HepG2 (cell line): Measurements from ENCODE around the gene WEE1. TPM values are rescaled to one million over a fixed set of nuclear protein-coding genes. Genes with fewer than 3 reads are reported as not detected.

Experiments
- AKAP8 ChIP-seq: sonication (generic); formaldehyde crosslinking; IDR thresholded peaks from 2 replicates; pipeline ENCODE4 v1.5.1; 2020; ENCODE audit warnings: mild to moderate bottlenecking, missing genetic modification reagents
- EEA1 ChIP-seq: sonication (generic); formaldehyde crosslinking; IDR thresholded peaks from 2 replicates; pipeline ENCODE4 v1.5.1; 2020; ENCODE audit warnings: mild to moderate bottlenecking, missing genetic modification reagents, borderline replicate concordance
- FOXP1 ChIP-seq, 2 experiments: fragments of 450-650 bp in 1 of 2; IDR thresholded peaks; 2 replicates each; pipeline ENCODE4 v1.6.1; 2017 to 2018; ENCODE audit warnings: antibody characterized with exemption in 1 of 2
- JUNB ChIP-seq: sonication (generic); formaldehyde crosslinking; IDR thresholded peaks from 2 replicates; pipeline ENCODE4 v1.8.0; 2022; ENCODE audit warnings: missing genetic modification reagents, mild to moderate bottlenecking, borderline replicate concordance
- MAZ ChIP-seq, 2 experiments: sonication (generic) in 1 of 2; formaldehyde crosslinking in 1 of 2; IDR thresholded peaks; 2 replicates each; pipeline versions ENCODE4 v1.5.0 to v1.6.1; 2012 to 2020; ENCODE audit warnings: low read depth in 2 of 2, mild to moderate bottlenecking in 2 of 2, borderline replicate concordance in 1 of 2, improper control_type of control experiment in 1 of 2, low read length in 1 of 2, missing genetic modification reagents in 1 of 2, moderate library complexity in 1 of 2
- ZMYM2 ChIP-seq: sonication (generic); formaldehyde crosslinking; IDR thresholded peaks from 2 replicates; pipeline ENCODE4 v1.8.0; 2022; ENCODE audit warnings: mild to moderate bottlenecking, missing genetic modification reagents
- ZNF3 ChIP-seq: IDR thresholded peaks from 2 replicates; pipeline ENCODE4 v1.7.0; 2017; ENCODE audit warnings: inconsistent platforms
- ZNF30 ChIP-seq: sonication (generic); formaldehyde crosslinking; IDR thresholded peaks from 2 replicates; pipeline ENCODE4 v1.5.0; 2020; ENCODE audit warnings: mild to moderate bottlenecking, missing genetic modification reagents
- ZNF460 ChIP-seq: sonication (generic); formaldehyde crosslinking; IDR thresholded peaks from 2 replicates; pipeline ENCODE4 v1.5.1; 2020; ENCODE audit warnings: missing genetic modification reagents, mild to moderate bottlenecking, borderline replicate concordance
- ZSCAN22 ChIP-seq: sonication (generic); formaldehyde crosslinking; IDR thresholded peaks from 2 replicates; pipeline ENCODE4 v1.4.0; 2020; ENCODE audit warnings: mild to moderate bottlenecking, missing genetic modification reagents
- polyA plus RNA-seq, 8 experiments: library from polyadenylated mRNA; depleted of rRNA in 3 of 8; stranded (reverse) in 7 of 8; unstranded in 1 of 8; fragments of >200 nt; fragmentation: Illumina TruSeq in 4 of 8; extraction: Trizol in 4 of 8; gene quantifications; 2 replicates each; pipeline versions ENCODE4 v1.2.1 to v1.2.3, GENCODE V29; 2011 to 2016; ENCODE audit warnings: low read depth in 4 of 8, missing spikeins in 1 of 8, mixed read lengths in 1 of 8; ENCODE audit not compliant: insufficient read depth in 1 of 8
- total RNA-seq, 5 experiments: library from RNA; depleted of rRNA; stranded (reverse); fragments of >200 nt; fragmentation: Illumina TruSeq; extraction: Trizol; gene quantifications; 2 replicates each; pipeline ENCODE4 v1.2.3, GENCODE V29; 2016; ENCODE audit warnings: low read depth in 1 of 5
- TF ChIP-seq, protein P1 (sequence below): IDR thresholded peaks from 2 replicates; pipeline ENCODE4 v1.6.1; 2016; ENCODE audit warnings: low read depth, control low read depth
- TF ChIP-seq, protein P2 (sequence below): sonication (generic); formaldehyde crosslinking; IDR thresholded peaks from 2 replicates; pipeline ENCODE4 v1.4.0; 2020; ENCODE audit warnings: mild to moderate bottlenecking, missing genetic modification reagents
- TF ChIP-seq, protein P3 (sequence below): sonication (generic); formaldehyde crosslinking; IDR thresholded peaks from 2 replicates; pipeline ENCODE4 v1.9.0; 2021; ENCODE audit warnings: missing genetic modification reagents, mild to moderate bottlenecking, borderline replicate concordance
- TF ChIP-seq, protein P4 (sequence below): sonication (generic); formaldehyde crosslinking; IDR thresholded peaks from 2 replicates; pipeline ENCODE4 v1.4.0; 2020; ENCODE audit warnings: missing genetic modification reagents, borderline replicate concordance

Gene WEE1
- total and polyA plus RNA-seq, 2 of the 13 experiments (the other 11 are each of a cell fraction or from before 2014, with no cell fraction given), result 31.4 to 63.7 TPM

DNA sequence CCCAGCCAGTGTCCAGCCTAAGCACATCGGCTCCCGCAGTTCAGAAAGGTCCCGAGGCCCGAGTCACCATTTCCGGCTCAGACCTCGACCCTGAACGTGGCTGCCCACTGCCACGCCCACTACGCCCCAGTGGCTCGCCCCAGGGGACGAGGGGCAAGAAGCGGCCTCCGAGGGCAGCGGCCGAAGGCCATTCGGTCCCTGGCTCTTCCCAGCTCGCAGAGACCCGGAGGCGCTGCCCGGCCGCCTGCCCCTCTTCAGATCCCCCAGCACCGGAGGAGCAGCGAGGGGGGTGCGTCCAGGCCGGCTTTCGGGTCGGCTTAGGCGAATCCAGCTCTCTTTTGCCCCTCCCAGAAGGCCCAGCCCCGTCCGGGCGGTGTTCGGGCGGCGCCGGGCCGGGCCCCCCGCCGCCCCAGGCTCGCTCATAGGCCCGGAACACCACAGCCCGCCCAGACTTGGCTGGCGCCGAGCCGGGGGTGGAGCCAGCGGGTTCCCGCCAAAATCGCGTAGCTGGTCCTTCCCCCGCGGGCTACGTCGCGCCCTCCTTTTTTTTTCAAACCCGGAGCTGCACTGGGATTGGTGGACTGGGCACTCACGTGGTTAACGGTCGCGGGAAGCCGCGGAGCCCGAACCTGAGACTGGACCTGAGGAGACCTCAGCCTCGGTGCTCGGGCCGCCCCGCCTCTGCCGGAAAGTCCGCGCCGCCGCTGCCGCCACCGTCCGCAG, at the start of gene WEE1 (continued):
- TF ChIP-seq, protein P1, sequence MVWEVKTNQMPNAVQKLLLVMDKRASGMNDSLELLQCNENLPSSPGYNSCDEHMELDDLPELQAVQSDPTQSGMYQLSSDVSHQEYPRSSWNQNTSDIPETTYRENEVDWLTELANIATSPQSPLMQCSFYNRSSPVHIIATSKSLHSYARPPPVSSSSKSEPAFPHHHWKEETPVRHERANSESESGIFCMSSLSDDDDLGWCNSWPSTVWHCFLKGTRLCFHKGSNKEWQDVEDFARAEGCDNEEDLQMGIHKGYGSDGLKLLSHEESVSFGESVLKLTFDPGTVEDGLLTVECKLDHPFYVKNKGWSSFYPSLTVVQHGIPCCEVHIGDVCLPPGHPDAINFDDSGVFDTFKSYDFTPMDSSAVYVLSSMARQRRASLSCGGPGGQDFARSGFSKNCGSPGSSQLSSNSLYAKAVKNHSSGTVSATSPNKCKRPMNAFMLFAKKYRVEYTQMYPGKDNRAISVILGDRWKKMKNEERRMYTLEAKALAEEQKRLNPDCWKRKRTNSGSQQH (CRISPR knock-in tag), result no peak
- TF ChIP-seq EEA1 (CRISPR knock-in tag) (peak; percentile 55; the same call in 1 of the 2 replicates), MAZ (IDR thresholded peaks at IDR 0.05; ENCODE audit: borderline replicate concordance, low read depth, low read length) (peak; percentile 91), MAZ (CRISPR knock-in tag; IDR thresholded peaks at IDR 0.05; ENCODE audit: low read depth) (peak; percentile 26; the same call in 1 of the 2 replicates), AKAP8 (peak; percentile 25; the same call in 1 of the 2 replicates), ZMYM2 (peak; percentile 85), FOXP1 (IDR thresholded peaks at IDR 0.05) (no peak), FOXP1 (CRISPR knock-in tag; IDR thresholded peaks at IDR 0.05) (0 out of 2 replicates have a peak, but pooled peaks have one; percentile 23), ZNF3 (peak; percentile 46; the same call in 1 of the 2 replicates), JUNB (CRISPR knock-in tag) (0 out of 2 replicates have a peak, but pooled peaks have one; percentile 12), ZNF30 (no peak), ZNF460 (CRISPR knock-in tag) (peak; percentile 68; the same call in 1 of the 2 replicates), ZSCAN22 (CRISPR knock-in tag) (peak; percentile 45; the same call in 1 of the 2 replicates)
- TF ChIP-seq, protein P2, sequence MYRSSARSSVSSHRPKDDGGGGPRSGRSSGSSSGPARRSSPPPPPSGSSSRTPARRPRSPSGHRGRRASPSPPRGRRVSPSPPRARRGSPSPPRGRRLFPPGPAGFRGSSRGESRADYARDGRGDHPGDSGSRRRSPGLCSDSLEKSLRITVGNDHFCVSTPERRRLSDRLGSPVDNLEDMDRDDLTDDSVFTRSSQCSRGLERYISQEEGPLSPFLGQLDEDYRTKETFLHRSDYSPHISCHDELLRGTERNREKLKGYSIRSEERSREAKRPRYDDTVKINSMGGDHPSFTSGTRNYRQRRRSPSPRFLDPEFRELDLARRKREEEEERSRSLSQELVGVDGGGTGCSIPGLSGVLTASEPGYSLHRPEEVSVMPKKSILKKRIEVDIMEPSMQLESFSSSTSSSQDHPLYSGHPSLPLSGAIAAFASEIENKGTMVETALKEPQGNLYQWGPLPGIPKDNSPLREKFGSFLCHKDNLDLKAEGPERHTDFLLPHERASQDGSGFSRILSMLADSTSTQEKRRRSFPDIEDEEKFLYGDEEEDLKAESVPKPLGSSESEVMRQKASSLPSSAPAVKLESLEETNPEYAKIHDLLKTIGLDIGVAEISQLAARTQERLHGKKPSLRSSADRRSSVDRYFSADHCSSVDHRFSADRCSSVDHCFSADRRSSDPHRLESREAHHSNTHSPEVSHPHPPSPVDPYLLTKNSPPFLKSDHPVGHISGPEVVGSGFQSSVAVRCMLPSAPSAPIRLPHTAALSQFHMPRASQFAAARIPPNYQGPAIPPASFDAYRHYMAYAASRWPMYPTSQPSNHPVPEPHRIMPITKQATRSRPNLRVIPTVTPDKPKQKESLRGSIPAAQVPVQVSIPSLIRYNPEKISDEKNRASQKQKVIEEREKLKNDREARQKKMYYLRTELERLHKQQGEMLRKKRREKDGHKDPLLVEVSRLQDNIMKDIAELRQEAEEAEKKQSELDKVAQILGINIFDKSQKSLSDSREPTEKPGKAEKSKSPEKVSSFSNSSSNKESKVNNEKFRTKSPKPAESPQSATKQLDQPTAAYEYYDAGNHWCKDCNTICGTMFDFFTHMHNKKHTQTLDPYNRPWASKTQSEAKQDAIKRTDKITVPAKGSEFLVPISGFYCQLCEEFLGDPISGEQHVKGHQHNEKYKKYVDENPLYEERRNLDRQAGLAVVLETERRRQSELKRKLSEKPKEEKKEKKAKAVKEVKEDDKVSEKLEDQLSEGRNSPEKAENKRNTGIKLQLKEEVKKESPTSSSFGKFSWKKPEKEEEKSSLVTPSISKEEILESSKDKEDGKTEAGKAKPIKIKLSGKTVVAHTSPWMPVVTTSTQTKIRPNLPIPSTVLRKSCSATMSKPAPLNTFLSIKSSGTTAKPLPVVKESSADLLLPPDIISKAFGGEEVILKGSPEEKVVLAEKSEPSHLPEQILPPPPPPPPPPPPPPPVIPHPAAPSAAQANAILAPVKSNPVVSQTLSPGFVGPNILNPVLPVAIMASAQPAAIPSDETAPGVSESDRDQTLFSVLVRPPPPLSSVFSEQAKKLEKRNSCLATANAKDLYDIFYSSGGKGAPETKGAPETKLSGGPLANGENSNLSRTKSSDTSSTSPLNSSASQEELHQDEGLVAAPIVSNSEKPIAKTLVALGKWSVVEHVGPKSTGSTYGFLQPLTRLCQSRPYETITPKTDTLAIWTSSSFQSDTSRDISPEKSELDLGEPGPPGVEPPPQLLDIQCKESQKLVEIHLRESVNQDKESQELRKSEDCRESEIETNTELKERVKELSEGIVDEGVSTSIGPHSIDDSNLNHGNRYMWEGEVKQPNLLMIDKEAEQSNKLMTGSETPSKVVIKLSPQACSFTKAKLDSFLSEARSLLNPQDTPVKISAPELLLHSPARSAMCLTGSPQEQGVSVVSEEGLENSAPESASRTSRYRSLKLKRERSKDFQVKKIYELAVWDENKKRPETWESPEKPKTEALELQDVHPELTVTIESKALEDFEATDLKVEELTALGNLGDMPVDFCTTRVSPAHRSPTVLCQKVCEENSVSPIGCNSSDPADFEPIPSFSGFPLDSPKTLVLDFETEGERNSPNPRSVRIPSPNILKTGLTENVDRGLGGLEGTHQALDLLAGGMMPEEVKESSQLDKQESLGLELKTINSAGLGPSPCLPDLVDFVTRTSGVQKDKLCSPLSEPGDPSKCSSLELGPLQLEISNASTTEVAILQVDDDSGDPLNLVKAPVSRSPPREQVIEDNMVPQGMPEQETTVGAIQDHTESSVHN (CRISPR knock-in tag), result peak; percentile 44; the same call in 1 of the 2 replicates
- TF ChIP-seq, protein P3, sequence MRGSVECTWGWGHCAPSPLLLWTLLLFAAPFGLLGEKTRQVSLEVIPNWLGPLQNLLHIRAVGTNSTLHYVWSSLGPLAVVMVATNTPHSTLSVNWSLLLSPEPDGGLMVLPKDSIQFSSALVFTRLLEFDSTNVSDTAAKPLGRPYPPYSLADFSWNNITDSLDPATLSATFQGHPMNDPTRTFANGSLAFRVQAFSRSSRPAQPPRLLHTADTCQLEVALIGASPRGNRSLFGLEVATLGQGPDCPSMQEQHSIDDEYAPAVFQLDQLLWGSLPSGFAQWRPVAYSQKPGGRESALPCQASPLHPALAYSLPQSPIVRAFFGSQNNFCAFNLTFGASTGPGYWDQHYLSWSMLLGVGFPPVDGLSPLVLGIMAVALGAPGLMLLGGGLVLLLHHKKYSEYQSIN (CRISPR knock-in tag), result no peak
- TF ChIP-seq, protein P4, sequence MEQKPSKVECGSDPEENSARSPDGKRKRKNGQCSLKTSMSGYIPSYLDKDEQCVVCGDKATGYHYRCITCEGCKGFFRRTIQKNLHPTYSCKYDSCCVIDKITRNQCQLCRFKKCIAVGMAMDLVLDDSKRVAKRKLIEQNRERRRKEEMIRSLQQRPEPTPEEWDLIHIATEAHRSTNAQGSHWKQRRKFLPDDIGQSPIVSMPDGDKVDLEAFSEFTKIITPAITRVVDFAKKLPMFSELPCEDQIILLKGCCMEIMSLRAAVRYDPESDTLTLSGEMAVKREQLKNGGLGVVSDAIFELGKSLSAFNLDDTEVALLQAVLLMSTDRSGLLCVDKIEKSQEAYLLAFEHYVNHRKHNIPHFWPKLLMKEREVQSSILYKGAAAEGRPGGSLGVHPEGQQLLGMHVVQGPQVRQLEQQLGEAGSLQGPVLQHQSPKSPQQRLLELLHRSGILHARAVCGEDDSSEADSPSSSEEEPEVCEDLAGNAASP (CRISPR knock-in tag), result peak; percentile 30
